ENCODE measurements around the gene RNGTT.

GRCh38 chr6:88965691-88966090 is 2.3 kb upstream of the RNGTT start:
- TF ChIP-seq, protein P1, sequence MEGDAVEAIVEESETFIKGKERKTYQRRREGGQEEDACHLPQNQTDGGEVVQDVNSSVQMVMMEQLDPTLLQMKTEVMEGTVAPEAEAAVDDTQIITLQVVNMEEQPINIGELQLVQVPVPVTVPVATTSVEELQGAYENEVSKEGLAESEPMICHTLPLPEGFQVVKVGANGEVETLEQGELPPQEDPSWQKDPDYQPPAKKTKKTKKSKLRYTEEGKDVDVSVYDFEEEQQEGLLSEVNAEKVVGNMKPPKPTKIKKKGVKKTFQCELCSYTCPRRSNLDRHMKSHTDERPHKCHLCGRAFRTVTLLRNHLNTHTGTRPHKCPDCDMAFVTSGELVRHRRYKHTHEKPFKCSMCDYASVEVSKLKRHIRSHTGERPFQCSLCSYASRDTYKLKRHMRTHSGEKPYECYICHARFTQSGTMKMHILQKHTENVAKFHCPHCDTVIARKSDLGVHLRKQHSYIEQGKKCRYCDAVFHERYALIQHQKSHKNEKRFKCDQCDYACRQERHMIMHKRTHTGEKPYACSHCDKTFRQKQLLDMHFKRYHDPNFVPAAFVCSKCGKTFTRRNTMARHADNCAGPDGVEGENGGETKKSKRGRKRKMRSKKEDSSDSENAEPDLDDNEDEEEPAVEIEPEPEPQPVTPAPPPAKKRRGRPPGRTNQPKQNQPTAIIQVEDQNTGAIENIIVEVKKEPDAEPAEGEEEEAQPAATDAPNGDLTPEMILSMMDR (IDR thresholded peaks at IDR 0.05; ENCODE audit: poor library complexity): no peak
- TF ChIP-seq EZH2 (IDR thresholded peaks at IDR 0.05; ENCODE audit: borderline replicate concordance): no peak

Data from hepatocyte (in vitro differentiated cells).